H9 (cell line): ENCODE measurements around the gene CFAP54. TPM values are rescaled to one million over a fixed set of nuclear protein-coding genes. Genes with fewer than 3 reads are reported as not detected.

Experiments used
- DNase-seq: peaks from one replicate; pipeline ENCODE4 v3.0.0-alpha.2; 2017
- H2AFZ ChIP-seq: one replicate; pipeline ENCODE4 v1.6.1; 2013; ENCODE audit warnings: mild to moderate bottlenecking, low read length, control low read depth, moderate library complexity
- H2AK5ac ChIP-seq: 2 replicates; pipeline ENCODE4 v1.6.1; 2013; ENCODE audit warnings: low read length, control low read depth, mixed read lengths; ENCODE audit not compliant: insufficient read length
- H2BK120ac ChIP-seq: one replicate; pipeline ENCODE4 v1.6.1; 2013; ENCODE audit warnings: low read depth, mild to moderate bottlenecking, low read length, control low read depth, inconsistent platforms; ENCODE audit not compliant: poor library complexity, severe bottlenecking
- H2BK12ac ChIP-seq: 2 replicates; pipeline ENCODE4 v1.6.1; 2013; ENCODE audit warnings: low read length, control low read depth, mixed read lengths, low read depth; ENCODE audit not compliant: insufficient read length
- H2BK15ac ChIP-seq: 2 replicates; pipeline ENCODE4 v1.6.1; 2013; ENCODE audit warnings: low read depth, low read length, control low read depth
- H2BK20ac ChIP-seq: one replicate; pipeline ENCODE4 v1.6.1; 2013; ENCODE audit warnings: low read depth, mild to moderate bottlenecking, low read length, control low read depth, inconsistent platforms; ENCODE audit not compliant: poor library complexity, severe bottlenecking
- H2BK5ac ChIP-seq: 2 replicates; pipeline ENCODE4 v1.6.1; 2013; ENCODE audit warnings: low read length, control low read depth, mixed read lengths; ENCODE audit not compliant: insufficient read length
- H3K14ac ChIP-seq: 2 replicates; pipeline ENCODE4 v1.6.1; 2013; ENCODE audit warnings: low read length, control low read depth; ENCODE audit not compliant: insufficient read depth
- H3K18ac ChIP-seq: 2 replicates; pipeline ENCODE4 v1.6.1; 2013; ENCODE audit warnings: low read depth, mild to moderate bottlenecking, mixed read lengths, low read length, control low read depth; ENCODE audit not compliant: insufficient read length
- H3K23ac ChIP-seq: 2 replicates; pipeline ENCODE4 v1.6.1; 2013; ENCODE audit warnings: low read length, control low read depth, mixed read lengths, low read depth; ENCODE audit not compliant: insufficient read length
- H3K23me2 ChIP-seq: 2 replicates; pipeline ENCODE4 v1.6.1; 2013; ENCODE audit warnings: low read depth, mild to moderate bottlenecking, mixed read lengths, low read length, control low read depth; ENCODE audit not compliant: insufficient read length, poor library complexity, severe bottlenecking
- H3K27ac ChIP-seq: 2 replicates; pipeline ENCODE4 v1.5.1; 2013; ENCODE audit warnings: low read length, control low read depth, mixed read lengths, low read depth; ENCODE audit not compliant: insufficient read length
- H3K27me3 ChIP-seq: 2 replicates; pipeline ENCODE4 v1.6.1; 2013; ENCODE audit warnings: low read length, control low read depth, inconsistent platforms; ENCODE audit not compliant: insufficient read depth
- H3K4ac ChIP-seq: 2 replicates; pipeline ENCODE4 v1.6.1; 2013; ENCODE audit warnings: low read depth, mild to moderate bottlenecking, control low read depth, inconsistent platforms, low read length, moderate library complexity
- H3K4me1 ChIP-seq: 2 replicates; pipeline ENCODE4 v1.6.1; 2013; ENCODE audit warnings: low read length, control low read depth, inconsistent platforms; ENCODE audit not compliant: insufficient read depth
- H3K4me2 ChIP-seq: 2 replicates; pipeline ENCODE4 v1.6.1; 2013; ENCODE audit warnings: low read length, control low read depth, mixed read lengths; ENCODE audit not compliant: insufficient read length, insufficient read depth
- H3K56ac ChIP-seq: 2 replicates; pipeline ENCODE4 v1.6.1; 2013; ENCODE audit warnings: low read depth, mild to moderate bottlenecking, mixed read lengths, low read length, control low read depth; ENCODE audit not compliant: insufficient read length
- H3K79me1 ChIP-seq: 2 replicates; pipeline ENCODE4 v1.6.1; 2013; ENCODE audit warnings: low read depth, mild to moderate bottlenecking, moderate library complexity, low read length, control low read depth, inconsistent platforms; ENCODE audit not compliant: insufficient read depth, poor library complexity, severe bottlenecking
- H3K79me2 ChIP-seq: 2 replicates; pipeline ENCODE4 v1.6.1; 2013; ENCODE audit warnings: low read length, control low read depth, inconsistent platforms; ENCODE audit not compliant: insufficient read depth
- H3K9ac ChIP-seq: 2 replicates; pipeline ENCODE4 v1.6.1; 2013; ENCODE audit warnings: low read length, control low read depth, mixed read lengths; ENCODE audit not compliant: insufficient read length; ENCODE audit errors: extremely low read depth
- H3K9me3 ChIP-seq: one replicate; pipeline ENCODE4 v1.6.1; 2013; ENCODE audit warnings: low read depth, low read length, inconsistent platforms; ENCODE audit not compliant: control insufficient read depth
- H3T11ph ChIP-seq: one replicate; pipeline ENCODE4 v1.6.1; 2013; ENCODE audit warnings: mild to moderate bottlenecking, low read length, control low read depth, inconsistent platforms
- H4K20me1 ChIP-seq: one replicate; pipeline ENCODE4 v1.6.1; 2013; ENCODE audit not compliant: control insufficient read depth, insufficient read length, insufficient read depth
- H4K5ac ChIP-seq: 2 replicates; pipeline ENCODE4 v1.6.1; 2013; ENCODE audit warnings: low read depth, mild to moderate bottlenecking, mixed read lengths, low read length, control low read depth; ENCODE audit not compliant: insufficient read length
- H4K8ac ChIP-seq: replicated peaks from 2 replicates; pipeline ENCODE4 v1.6.1; 2013; ENCODE audit warnings: low read length, control low read depth, mixed read lengths, low read depth; ENCODE audit not compliant: insufficient read length
- H4K91ac ChIP-seq: 2 replicates; pipeline ENCODE4 v1.6.1; 2013; ENCODE audit warnings: low read depth, mild to moderate bottlenecking, moderate library complexity, mixed read lengths, low read length, control low read depth; ENCODE audit not compliant: insufficient read length
- H3K27ac Mint-ChIP-seq, 3 experiments: 2 replicates in 2 of 3; 3 replicates in 1 of 3; pipeline ENCODE4 v1.8.0; 2020 to 2021; ENCODE audit warnings: mixed read lengths in 3 of 3, mild to moderate bottlenecking in 1 of 3, moderate library complexity in 1 of 3
- H3K27me3 Mint-ChIP-seq: 2 replicates; pipeline ENCODE4 v1.8.0; 2021; ENCODE audit warnings: low read depth, mild to moderate bottlenecking, moderate library complexity, mixed read lengths
- H3K36me3 Mint-ChIP-seq, 3 experiments: 2 replicates in 2 of 3; 3 replicates in 1 of 3; pipeline ENCODE4 v1.8.0; 2020 to 2021; ENCODE audit warnings: low read depth in 3 of 3, mixed read lengths in 3 of 3; ENCODE audit not compliant: insufficient read depth in 1 of 3
- H3K4me1 Mint-ChIP-seq, 2 experiments: 2 replicates each; pipeline ENCODE4 v1.8.0; 2020; ENCODE audit warnings: mixed read lengths in 2 of 2
- H3K4me3 Mint-ChIP-seq, 2 experiments: 2 replicates in 1 of 2; 3 replicates in 1 of 2; pipeline ENCODE4 v1.8.0; 2020 to 2021; ENCODE audit warnings: mild to moderate bottlenecking in 2 of 2, mixed read lengths in 2 of 2, moderate library complexity in 1 of 2
- H3K9me3 Mint-ChIP-seq, 2 experiments: 2 replicates in 1 of 2; 3 replicates in 1 of 2; pipeline ENCODE4 v1.8.0; 2020; ENCODE audit warnings: mild to moderate bottlenecking in 2 of 2, mixed read lengths in 2 of 2, moderate library complexity in 1 of 2
- CTCF ChIP-seq: fragments of 200-600 bp; sonication (generic); conservative IDR thresholded peaks from 3 replicates; pipeline ENCODE4 v1.8.0; 2021; ENCODE audit warnings: antibody characterized with exemption, mild to moderate bottlenecking
- WGBS: extraction: QIAGEN DNeasy Blood & Tissue Kit; methylation state at CpG from one replicate; pipeline ENCODE4 v1.1.7; 2013; ENCODE audit warnings: missing lambda C conversion rate, low lambda C conversion rate, mixed read lengths; ENCODE audit not compliant: insufficient read length; ENCODE audit errors: extremely low coverage; 5-methylcytosine and 5-hydroxymethylcytosine counted together
- total RNA-seq: library from RNA; stranded (reverse); gene quantifications from 2 replicates; pipeline ENCODE4 v1.2.1, GENCODE V29; 2021

Gene CFAP54
- total RNA-seq, 1 experiment from 2014 or later, result 0.24 TPM

- Histone ChIP-seq H3K79me2 (no peaks in the 10 kb centered on the region), H3K9ac (no peak overlapping the region), H3K56ac (no peak overlapping the region), H4K91ac (no peak overlapping the region), H3K23me2 (no peaks in the 10 kb centered on the region), H2BK12ac (no peak overlapping the region), H3K18ac (no peak overlapping the region), H3K4ac (no peak overlapping the region), H2BK5ac (no peak overlapping the region), H4K20me1 (no peaks in the 10 kb centered on the region), H3K9me3 (no peaks in the 10 kb centered on the region), H3K27ac (no peak overlapping the region), H3K23ac (no peak overlapping the region), H2AK5ac (no peak overlapping the region), H2BK15ac (no peak overlapping the region), H3K4me1 (no peaks in the 10 kb centered on the region), H4K8ac (no peak overlapping the region), H2BK120ac (no peak overlapping the region), H3K14ac (no peak overlapping the region), H4K5ac (no peak overlapping the region), H3K4me2 (no peak overlapping the region), H2AFZ (no peak overlapping the region), H2BK20ac (no peak overlapping the region), H3T11ph (no peak overlapping the region), H3K79me1 (no peaks in the 10 kb centered on the region), H3K27me3 (no peaks in the 10 kb centered on the region)
- DNase-seq, result no peak
- peaks cover under 1% of the 10 kb centered on the region in 2 experiments; a peak in 1 of 4 replicates for H3K4me1 Mint-ChIP-seq
- H3K27ac Mint-ChIP-seq, result no peak overlapping the region
- TF ChIP-seq CTCF, result no peak
- no CpG with 5 or more reads among the region's 11 CpGs for WGBS
- peak overlapping the region in 1 of 2 experiments; percentile 5; a peak in 1 of 5 replicates for H3K4me3 Mint-ChIP-seq
- H3K36me3 Mint-ChIP-seq, result no peaks in the 10 kb centered on the region
- H3K27me3 Mint-ChIP-seq, result peaks cover 2% of the 10 kb centered on the region; the same call in 1 of the 2 replicates
- no peaks in the 10 kb centered on the region for H3K9me3 Mint-ChIP-seq
These were observed 5.8 kb downstream of the CFAP54 start for GRCh38 chr12:96495155-96495554.
